Upper lobe of left lung (tissue), 4 donors: Measurements from ENCODE around the gene TCTN1.

ENCODE experiments used
- EP300 ChIP-seq, 4 donors: sonication (generic); formaldehyde crosslinking; IDR thresholded peaks; one replicate each; pipeline ENCODE4 v1.5.1; 2017; ENCODE audit warnings: antibody characterized with exemption in 4 of 4, control low read depth in 2 of 4
- POLR2A ChIP-seq, 4 donors: fragments of 450-650 bp; IDR thresholded peaks; one replicate each; pipeline ENCODE4 v1.5.1; 2016 to 2017; ENCODE audit warnings: antibody characterized with exemption in 4 of 4, mild to moderate bottlenecking in 2 of 4
- POLR2AphosphoS5 ChIP-seq, 2 donors: sonication (generic); formaldehyde crosslinking; IDR thresholded peaks; one replicate each; pipeline ENCODE4 v1.5.1; 2017; ENCODE audit warnings: antibody characterized with exemption in 2 of 2
- TF ChIP-seq, protein P1 (sequence below), 6 experiments: fragments of 450-650 bp in 4 of 6; fragments of 200-600 bp in 2 of 6; sonication (generic) in 2 of 6; IDR thresholded peaks; one replicate each; pipeline ENCODE4 v1.5.1; 2016 to 2019; ENCODE audit warnings: antibody characterized with exemption in 6 of 6

DNA sequence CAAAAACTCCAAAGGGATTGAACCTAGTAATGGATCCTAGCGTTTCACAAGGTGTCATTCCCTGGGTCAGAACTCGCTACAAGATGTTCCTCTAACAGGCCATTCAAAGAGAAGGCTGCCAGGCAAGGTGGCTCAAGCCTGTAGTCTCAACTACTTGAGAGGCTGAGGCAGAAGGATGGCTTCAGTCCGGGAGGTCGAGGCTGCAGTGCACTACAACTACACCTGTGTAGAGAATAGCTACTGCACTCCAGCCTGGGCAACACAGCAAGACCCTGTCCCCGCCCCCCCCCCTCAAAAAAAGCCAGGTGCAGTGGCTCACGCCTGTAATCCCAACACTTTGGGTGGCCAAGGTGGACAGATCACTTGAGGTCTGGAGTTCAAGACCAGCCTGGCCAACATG lies 45.2 kb upstream of the TCTN1 start:
- TF ChIP-seq, protein P1, sequence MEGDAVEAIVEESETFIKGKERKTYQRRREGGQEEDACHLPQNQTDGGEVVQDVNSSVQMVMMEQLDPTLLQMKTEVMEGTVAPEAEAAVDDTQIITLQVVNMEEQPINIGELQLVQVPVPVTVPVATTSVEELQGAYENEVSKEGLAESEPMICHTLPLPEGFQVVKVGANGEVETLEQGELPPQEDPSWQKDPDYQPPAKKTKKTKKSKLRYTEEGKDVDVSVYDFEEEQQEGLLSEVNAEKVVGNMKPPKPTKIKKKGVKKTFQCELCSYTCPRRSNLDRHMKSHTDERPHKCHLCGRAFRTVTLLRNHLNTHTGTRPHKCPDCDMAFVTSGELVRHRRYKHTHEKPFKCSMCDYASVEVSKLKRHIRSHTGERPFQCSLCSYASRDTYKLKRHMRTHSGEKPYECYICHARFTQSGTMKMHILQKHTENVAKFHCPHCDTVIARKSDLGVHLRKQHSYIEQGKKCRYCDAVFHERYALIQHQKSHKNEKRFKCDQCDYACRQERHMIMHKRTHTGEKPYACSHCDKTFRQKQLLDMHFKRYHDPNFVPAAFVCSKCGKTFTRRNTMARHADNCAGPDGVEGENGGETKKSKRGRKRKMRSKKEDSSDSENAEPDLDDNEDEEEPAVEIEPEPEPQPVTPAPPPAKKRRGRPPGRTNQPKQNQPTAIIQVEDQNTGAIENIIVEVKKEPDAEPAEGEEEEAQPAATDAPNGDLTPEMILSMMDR (IDR thresholded peaks at IDR 0.05): no peak
- no peak for TF ChIP-seq POLR2A (IDR thresholded peaks at IDR 0.05)
- TF ChIP-seq POLR2AphosphoS5 (IDR thresholded peaks at IDR 0.05): no peak
- TF ChIP-seq EP300 (IDR thresholded peaks at IDR 0.05): no peak
